Uterus (tissue), 4 donors: ENCODE results near the gene DOK6. TPM values are rescaled to one million over a fixed set of nuclear protein-coding genes. Genes with fewer than 3 reads are reported as not detected.

Source experiments
- DNase-seq, 2 donors: peaks; one replicate each; pipeline ENCODE4 v3.0.0-alpha.2; 2019 to 2020
- H3K27ac ChIP-seq, 2 donors: fragments of 200-600 bp; sonication (generic); 1 replicate in 1 of 2; 2 replicates in 1 of 2; pipeline ENCODE4 v1.5.1; 2016 to 2018
- H3K27me3 ChIP-seq, 2 donors: fragments of 200-600 bp; sonication (generic); one replicate each; pipeline ENCODE4 v1.5.1; 2018 to 2019; ENCODE audit warnings: control low read depth in 1 of 2
- H3K36me3 ChIP-seq, 2 donors: fragments of 200-600 bp; sonication (generic); one replicate each; pipeline ENCODE4 v1.5.1; 2019; ENCODE audit warnings: control low read depth in 1 of 2
- H3K4me1 ChIP-seq, 2 donors: fragments of 200-600 bp; sonication (generic); one replicate each; pipeline ENCODE4 v1.5.1; 2018 to 2019; ENCODE audit warnings: control low read depth in 1 of 2
- H3K4me3 ChIP-seq, 2 donors: fragments of 200-600 bp; sonication (generic); 1 replicate in 1 of 2; 2 replicates in 1 of 2; pipeline ENCODE4 v1.5.1; 2018 to 2019; ENCODE audit warnings: mild to moderate bottlenecking in 1 of 2
- H3K9me3 ChIP-seq, 2 donors: fragments of 200-600 bp; sonication (generic); one replicate each; pipeline ENCODE4 v1.5.1; 2019; ENCODE audit warnings: control low read depth in 1 of 2
- CTCF ChIP-seq, 4 experiments: fragments of 200-600 bp in 2 of 4; fragments of 450-650 bp in 2 of 4; sonication (generic) in 2 of 4; IDR thresholded peaks; one replicate each; pipeline ENCODE4 v1.5.1; 2016 to 2019; ENCODE audit warnings: antibody characterized with exemption in 4 of 4, mild to moderate bottlenecking in 2 of 4, moderate library complexity in 1 of 4
- POLR2A ChIP-seq, 2 donors: fragments of 450-650 bp; IDR thresholded peaks; one replicate each; pipeline ENCODE4 v1.6.1; 2016; ENCODE audit warnings: antibody characterized with exemption in 2 of 2, mild to moderate bottlenecking in 1 of 2, moderate library complexity in 1 of 2
- intact Hi-C: fragments of 100-400 bp; cut with DNase I; formaldehyde crosslinking; loops from one replicate; pipeline ENCODE4 v1.15.1; 2023; ENCODE audit warnings: low total_unique reads
- total RNA-seq, 4 donors: library from RNA; depleted of rRNA in 3 of 4; stranded (reverse); fragments of >200 nt in 3 of 4; gene quantifications; one replicate each; pipeline versions ENCODE4 v1.1.0 to v1.2.4, GENCODE V29; 2014 to 2023
- donor health status: DM: yes; HTN: yes; CAD: no.

DOK6 gene
- total RNA-seq, 4 donors from 2014 or later: 0.26 to 9.5 (median 1.4) TPM

- DNase-seq: no peak
- H3K27ac ChIP-seq: no peak overlapping the region
These were observed 54.4 kb downstream of the DOK6 start for GRCh38 chr18:69455125-69455524.

GRCh38 chr18:69469444-69469919, 68.8 kb downstream of the DOK6 start:
- DNase-seq: no peak
- Histone ChIP-seq H3K36me3 (no peaks in the 10 kb centered on the region), H3K4me1 (no peaks in the 10 kb centered on the region), H3K4me3 (no peak overlapping the region), H3K27ac (no peak overlapping the region), H3K9me3 (no peaks in the 10 kb centered on the region), H3K27me3 (no peaks in the 10 kb centered on the region)
- no peak for TF ChIP-seq CTCF (IDR thresholded peaks at IDR 0.05)
- TF ChIP-seq POLR2A (IDR thresholded peaks at IDR 0.05): no peak
- intact Hi-C loops: no loop called here

More at GRCh38 chr18:69455125-69455524, 54.4 kb downstream of the DOK6 start:
- Histone ChIP-seq H3K4me1 (no peaks in the 10 kb centered on the region), H3K27me3 (no peaks in the 10 kb centered on the region), H3K9me3 (no peaks in the 10 kb centered on the region), H3K4me3 (no peak overlapping the region), H3K36me3 (no peaks in the 10 kb centered on the region)
- TF ChIP-seq POLR2A (IDR thresholded peaks at IDR 0.05) (no peak), CTCF (IDR thresholded peaks at IDR 0.05) (no peak)
- intact Hi-C loops: no loop called here

- H3K36me3 ChIP-seq: no peaks in the 10 kb centered on the region
- no peak for DNase-seq
- no peak overlapping the region for H3K27ac ChIP-seq
- no peaks in the 10 kb centered on the region for H3K27me3 ChIP-seq
- H3K9me3 ChIP-seq: no peaks in the 10 kb centered on the region
- TF ChIP-seq POLR2A (IDR thresholded peaks at IDR 0.05): no peak
- no peak for TF ChIP-seq CTCF (IDR thresholded peaks at IDR 0.05)
- intact Hi-C loops: no loop called here
- no peaks in the 10 kb centered on the region for H3K4me1 ChIP-seq
- H3K4me3 ChIP-seq: no peak overlapping the region
These were observed 79.8 kb downstream of the DOK6 start for GRCh38 chr18:69480460-69480859.

- no peaks in the 10 kb centered on the region for H3K27me3 ChIP-seq
- no peak for DNase-seq
- TF ChIP-seq POLR2A (IDR thresholded peaks at IDR 0.05): no peak
- no peak for TF ChIP-seq CTCF (IDR thresholded peaks at IDR 0.05)
- no peak overlapping the region for H3K27ac ChIP-seq
- H3K4me1 ChIP-seq: no peaks in the 10 kb centered on the region
- intact Hi-C loops: no loop called here
- no peak overlapping the region for H3K4me3 ChIP-seq
- H3K36me3 ChIP-seq: no peaks in the 10 kb centered on the region
- H3K9me3 ChIP-seq: no peaks in the 10 kb centered on the region
These were observed 82.9 kb downstream of the DOK6 start for GRCh38 chr18:69483574-69483973.

DNA sequence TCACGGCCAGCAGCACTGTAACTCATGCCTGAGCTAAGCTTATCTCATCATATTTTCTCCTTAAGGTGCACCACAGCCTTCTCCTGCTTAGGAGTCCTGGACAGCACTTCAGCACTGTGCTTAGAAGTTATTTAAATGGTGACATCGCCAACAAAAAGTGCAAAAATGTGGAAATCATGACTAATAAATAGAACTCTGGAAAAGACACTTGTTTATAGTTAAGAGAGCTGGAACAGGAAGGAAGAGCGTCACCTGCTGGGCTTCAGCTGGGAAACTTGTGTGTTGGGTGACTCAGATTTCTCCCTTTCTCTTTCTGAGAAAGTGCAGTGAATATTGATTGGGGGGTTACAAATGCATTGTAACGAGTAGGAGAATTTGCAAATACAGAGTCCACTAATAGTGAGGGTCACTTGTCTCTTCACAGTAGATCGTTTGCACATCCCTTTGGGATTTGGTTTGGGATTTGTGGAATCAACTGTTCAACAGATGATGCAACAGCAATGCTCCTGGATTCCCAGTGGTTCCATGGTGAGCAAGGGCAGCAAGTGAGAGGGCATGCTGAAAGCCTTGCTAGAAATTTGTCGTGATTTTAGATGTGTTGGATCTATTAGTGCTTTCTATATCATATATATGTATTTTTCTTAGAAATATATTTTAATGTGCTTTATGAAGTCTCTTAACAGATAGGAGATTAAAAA, 84.2 kb downstream of the DOK6 start:
- no peak overlapping the region for H3K27ac ChIP-seq
- intact Hi-C loops: no loop called here
- TF ChIP-seq POLR2A (IDR thresholded peaks at IDR 0.05): no peak
- no peak for TF ChIP-seq CTCF (IDR thresholded peaks at IDR 0.05)
- no peak for DNase-seq
- H3K36me3 ChIP-seq: no peaks in the 10 kb centered on the region
- H3K4me1 ChIP-seq: no peaks in the 10 kb centered on the region
- H3K27me3 ChIP-seq: no peaks in the 10 kb centered on the region
- no peak overlapping the region for H3K4me3 ChIP-seq
- H3K9me3 ChIP-seq: no peaks in the 10 kb centered on the region
